ENCODE measurements around the gene BRICD5.
"Not testable (repeated sequence)": the region's sequence is repeated elsewhere in the genome, so short reads cannot be mapped to it uniquely, and the experiment has no call there.

Gene BRICD5

GRCh38 chr16:2210386-2211365, at the start of gene BRICD5:
Gene BRICD5, minus strand, starts transcription at chr16:2210863. Its CDS starts 30 bp downstream, at chr16:2210833.
- DNase-seq (ENCODE audit: low read depth in 1 of 2, low spot score in 1 of 2) = no peak

GRCh38 chr16:2260250-2260649, 49.6 kb upstream of the BRICD5 start:
- DNase-seq (ENCODE audit: low read depth in 1 of 2, low spot score in 1 of 2) = no peak

DNA sequence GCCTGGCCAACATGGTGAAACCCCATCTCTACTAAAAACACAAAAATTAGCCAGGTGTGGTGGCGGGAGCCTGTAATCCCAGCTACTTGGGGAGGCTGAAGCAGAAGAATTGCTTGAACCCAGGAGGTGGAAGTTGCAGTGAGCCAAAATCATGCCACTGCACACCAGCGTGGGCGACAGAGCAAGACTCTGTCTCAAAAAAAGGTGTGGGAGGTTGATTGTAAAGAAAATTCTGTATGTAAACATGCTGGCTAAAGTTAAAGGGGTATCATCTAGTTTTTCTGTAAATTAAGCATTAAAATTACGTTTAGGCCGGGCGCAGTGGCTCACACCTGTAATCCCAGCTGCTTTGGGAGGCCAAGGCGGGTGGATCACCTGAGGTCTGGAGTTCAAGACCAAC, 47.9 kb upstream of the BRICD5 start:
- not testable (repeated sequence) for DNase-seq (ENCODE audit: low read depth in 1 of 2, low spot score in 1 of 2)

DNA sequence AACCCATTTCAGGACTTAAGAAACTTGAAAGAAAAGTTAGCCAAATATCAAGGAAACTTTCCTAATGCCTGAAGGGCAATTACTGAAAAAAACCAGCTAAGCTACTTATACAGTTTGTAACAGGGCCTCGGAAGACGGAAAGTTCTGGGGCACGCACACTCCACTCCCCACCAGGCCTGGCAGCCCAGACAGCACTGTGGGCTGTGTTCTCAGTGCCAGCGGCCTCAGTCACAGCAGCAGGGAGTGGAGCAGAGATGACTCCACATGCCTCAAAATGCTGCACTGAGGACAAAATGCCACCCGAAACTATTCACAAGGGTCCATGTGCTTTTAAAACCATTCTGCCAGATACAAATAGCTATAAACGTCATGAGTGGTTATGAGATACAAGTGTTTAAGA, 47.1 kb upstream of the BRICD5 start:
- no peak for DNase-seq (ENCODE audit: low read depth in 1 of 2, low spot score in 1 of 2)

DNA sequence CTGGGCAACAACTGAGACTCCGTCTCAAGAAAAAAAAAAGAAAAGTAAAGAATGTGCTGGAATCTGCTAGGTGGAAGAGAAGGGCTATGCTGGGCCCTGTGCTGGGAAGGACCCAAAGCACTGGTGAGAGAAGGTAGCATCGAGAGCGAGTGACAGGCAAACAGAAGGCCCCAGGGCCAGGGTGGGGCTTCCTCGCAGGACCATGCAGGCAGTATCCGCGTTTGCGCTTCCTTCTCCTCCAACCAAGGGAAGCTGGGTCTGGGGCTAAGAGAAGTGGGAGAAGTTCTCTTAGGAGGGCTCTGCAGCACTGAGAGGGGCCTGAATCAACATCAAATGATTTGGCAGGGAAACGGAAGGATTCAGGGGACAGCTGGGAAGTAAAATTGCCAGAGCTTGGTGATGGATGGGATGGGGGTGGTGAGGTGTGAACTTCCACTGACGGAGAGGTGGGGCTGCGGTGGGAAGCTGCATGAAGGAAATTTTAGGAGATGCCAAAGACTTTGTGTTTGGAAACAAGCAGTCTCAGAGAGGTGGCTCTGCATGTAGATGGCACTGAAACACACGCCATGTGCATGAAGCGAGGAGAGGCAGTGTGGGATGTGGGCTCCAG, 46.0 kb upstream of the BRICD5 start:
- DNase-seq (ENCODE audit: low read depth in 1 of 2, low spot score in 1 of 2) = no peak

DNA sequence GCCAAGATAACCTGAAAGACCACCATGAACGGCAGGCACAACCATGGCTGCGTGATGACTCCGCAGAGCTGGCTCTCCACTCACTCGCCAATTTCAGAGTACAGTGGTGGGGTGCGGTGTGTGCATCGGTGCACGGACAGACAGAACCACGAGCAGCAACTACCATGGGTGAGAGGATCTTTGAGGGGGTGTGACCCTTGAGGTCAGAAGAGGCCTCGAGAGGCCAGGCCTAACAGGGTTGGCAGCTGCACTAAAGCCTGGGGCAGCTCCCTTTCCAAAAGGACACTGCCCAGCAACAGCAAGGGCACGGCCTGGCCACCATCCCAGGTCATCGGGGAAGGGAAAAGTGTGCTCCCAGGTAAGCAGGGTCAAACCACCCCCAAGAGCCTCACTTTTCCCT, 42.6 kb upstream of the BRICD5 start:
- no peak for DNase-seq (ENCODE audit: low read depth in 1 of 2, low spot score in 1 of 2)

DNA sequence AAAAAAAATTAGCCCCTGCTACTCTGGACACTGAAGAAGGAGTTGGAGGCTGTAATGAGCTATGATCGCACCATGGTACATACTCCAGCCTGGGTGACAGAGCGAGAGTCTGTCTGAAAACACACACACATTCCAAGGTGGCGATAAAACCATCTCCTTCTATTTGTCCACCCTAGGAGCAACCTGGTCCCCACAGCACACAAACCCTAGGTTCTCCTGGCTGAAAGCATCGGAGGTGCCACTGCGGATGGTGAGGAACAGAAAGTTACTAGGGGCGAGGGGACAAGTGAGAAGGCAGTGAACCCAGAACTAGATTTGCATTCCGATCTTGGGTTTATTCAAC, 42.1 kb upstream of the BRICD5 start:
- no peak for DNase-seq (ENCODE audit: low read depth in 1 of 2, low spot score in 1 of 2)

DNA sequence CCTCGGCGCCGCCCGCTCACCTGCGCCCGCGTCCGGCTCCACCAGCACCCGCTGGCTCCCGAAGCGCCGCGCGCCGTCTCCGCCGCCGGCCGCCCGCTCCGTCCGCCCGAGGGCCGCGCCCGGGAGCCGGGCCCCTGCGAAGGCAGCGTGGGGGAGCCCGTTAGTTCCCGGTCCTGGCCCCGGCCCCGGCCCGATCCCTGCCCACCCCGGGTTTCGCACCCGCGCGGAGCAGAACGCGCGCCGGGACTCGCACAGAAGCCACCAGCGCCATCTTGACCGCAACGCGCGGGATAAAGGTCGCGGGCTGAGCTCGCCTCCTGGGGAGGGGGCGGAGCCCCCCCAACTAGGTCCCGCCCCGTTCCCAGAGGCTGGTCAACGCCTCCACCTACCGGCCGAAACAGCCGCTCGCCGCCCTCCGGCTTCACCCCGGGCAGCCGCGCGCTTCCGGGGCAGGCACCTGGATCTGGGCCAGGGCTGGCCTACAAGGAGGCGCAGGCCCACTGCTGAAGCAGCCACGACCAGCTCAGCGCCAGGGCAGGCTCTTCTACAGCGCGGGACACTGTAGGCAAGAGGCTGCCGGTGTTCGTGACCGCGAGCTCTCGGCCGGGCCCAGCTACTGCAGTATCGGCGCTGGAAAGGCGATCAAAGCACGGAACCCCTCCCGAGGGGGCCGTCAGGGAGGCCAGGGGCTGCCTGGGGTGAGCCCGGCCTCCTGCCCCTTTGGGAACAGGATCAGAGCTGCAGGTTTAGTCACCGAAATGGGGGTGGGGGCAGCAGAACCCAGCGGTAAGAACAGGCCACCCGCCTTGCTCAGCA, 40.8 kb upstream of the BRICD5 start, which contains the start of gene ECI1:
Gene ECI1 (minus strand): TSS at position 292 of the 816 bp plus-strand sequence. CDS start 21 bp downstream, at position 271.
- peak; percentile 56 to 72 for DNase-seq (ENCODE audit: low read depth in 1 of 2, low spot score in 1 of 2)

DNA sequence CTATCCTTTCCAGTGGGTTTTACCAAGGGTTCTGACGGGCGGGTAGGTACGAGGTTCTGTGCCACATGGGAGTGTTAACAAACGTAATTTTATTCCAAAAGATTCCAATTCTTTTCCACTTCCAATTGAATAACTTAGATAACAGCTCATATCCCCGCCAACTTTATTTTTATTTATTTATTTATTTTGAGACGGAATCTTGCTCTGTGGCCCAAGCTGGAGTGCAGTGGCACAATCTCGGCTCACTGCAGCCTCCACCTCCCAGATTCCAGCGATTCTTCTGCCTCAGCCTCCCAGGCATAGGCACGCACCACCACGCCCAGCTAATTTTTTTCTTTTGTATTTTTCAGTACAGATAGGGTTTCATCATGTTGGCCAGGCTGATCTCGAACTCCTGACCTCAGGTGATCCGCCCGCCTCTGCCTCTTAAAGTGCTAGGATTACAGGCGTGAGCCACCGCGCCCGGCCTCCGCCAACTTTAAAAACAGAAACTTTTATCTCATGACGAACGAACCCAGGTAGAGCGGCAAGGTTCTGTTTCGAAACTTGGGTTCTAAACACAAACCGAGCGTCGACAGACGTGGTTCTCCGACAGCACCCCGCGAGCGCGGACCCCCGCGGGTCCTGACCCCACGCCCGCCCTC, 40.1 kb upstream of the BRICD5 start:
- DNase-seq (ENCODE audit: low read depth in 1 of 2, low spot score in 1 of 2) = peak in 1 of 2 donors; percentile 30

GRCh38 chr16:2246301-2246885, 35.7 kb upstream of the BRICD5 start:
- DNase-seq (ENCODE audit: low read depth in 1 of 2, low spot score in 1 of 2) = no peak

- DNase-seq (ENCODE audit: low read depth in 1 of 2, low spot score in 1 of 2) = no peak
These were observed 34.5 kb upstream of the BRICD5 start for GRCh38 chr16:2244926-2245795.

GRCh38 chr16:2244301-2244700, 33.6 kb upstream of the BRICD5 start:
- DNase-seq (ENCODE audit: low read depth in 1 of 2, low spot score in 1 of 2) = no peak

DNA sequence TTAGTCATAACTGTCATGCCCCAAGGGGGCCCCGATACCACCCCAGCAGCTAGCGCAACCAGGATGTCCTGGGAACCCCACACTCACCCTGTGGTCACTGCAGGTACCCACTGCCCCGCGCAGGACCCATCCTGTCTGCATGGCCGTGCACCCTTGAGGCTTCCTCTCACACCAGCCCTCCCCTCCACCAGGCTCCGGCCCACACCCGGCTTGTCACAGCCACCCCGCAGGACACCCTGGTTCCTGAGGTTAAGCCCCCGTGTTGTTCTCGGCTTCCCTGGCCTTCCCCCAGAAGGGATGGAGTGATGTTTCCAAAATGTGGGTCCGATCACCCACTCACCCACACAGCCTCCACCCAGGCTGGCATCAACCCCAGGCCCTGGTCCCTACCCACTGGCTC, 33.1 kb upstream of the BRICD5 start:
- DNase-seq (ENCODE audit: low read depth in 1 of 2, low spot score in 1 of 2) = no peak

DNA sequence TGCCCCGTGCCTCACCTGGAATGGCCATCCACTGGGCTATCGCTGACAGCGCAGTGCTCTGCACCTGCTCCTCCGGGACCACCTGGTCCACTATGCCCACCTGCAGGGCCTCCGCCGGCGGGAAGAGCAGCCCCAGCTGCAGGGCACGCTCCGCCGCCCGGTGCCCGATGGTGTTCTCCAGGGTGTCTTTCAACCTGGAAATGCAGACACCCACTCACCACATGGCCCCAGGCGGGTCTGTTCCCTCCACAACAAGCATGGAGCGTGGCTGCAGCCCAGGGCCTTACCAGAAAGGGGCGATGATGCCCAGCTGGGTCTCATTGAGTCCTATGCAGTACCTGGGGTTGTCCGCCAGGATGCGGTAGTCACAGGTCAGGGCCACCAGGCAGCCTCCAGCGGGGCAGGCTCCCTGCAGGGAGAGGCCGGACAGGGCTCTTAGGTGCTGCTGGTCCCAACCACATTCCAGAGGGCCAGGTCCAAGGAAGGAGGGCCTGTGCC, 32.4 kb upstream of the BRICD5 start:
- no peak for DNase-seq (ENCODE audit: low read depth in 1 of 2, low spot score in 1 of 2)

- no peak for DNase-seq (ENCODE audit: low read depth in 1 of 2, low spot score in 1 of 2)
These were observed 31.9 kb upstream of the BRICD5 start for GRCh38 chr16:2242598-2242997.

GRCh38 chr16:2240331-2240730, 29.7 kb upstream of the BRICD5 start:
- DNase-seq (ENCODE audit: low read depth in 1 of 2, low spot score in 1 of 2) = not testable (repeated sequence)

- DNase-seq (ENCODE audit: low read depth in 1 of 2, low spot score in 1 of 2) = no peak
These were observed 28.4 kb upstream of the BRICD5 start for GRCh38 chr16:2238838-2239675.

GRCh38 chr16:2238150-2238837, 27.6 kb upstream of the BRICD5 start:
- DNase-seq (ENCODE audit: low read depth in 1 of 2, low spot score in 1 of 2) = no peak
